Small intestine (tissue), 7 donors: ENCODE data around the gene LCAT. TPM values are rescaled to one million over a fixed set of nuclear protein-coding genes. Genes with fewer than 3 reads are reported as not detected.
A peak's percentile ranks its signal among the peaks of the same experiment; 100 is the strongest.
"Not testable (repeated sequence)": the region's sequence is repeated elsewhere in the genome, so short reads cannot be mapped to it uniquely, and the experiment has no call there.

Source experiments
- DNase-seq, 2 donors: peaks; one replicate each; pipeline versions ENCODE4 v3.0.0 to v3.0.0-alpha.2; 2013
- FAIRE-seq: peaks from 2 replicates; lab custom pipeline; 2012; peaks lifted over from hg19 to GRCh38; lab: Jason Lieb, UNC
- H3K27ac ChIP-seq, 3 donors: one replicate each; pipeline ENCODE4 v1.5.1; 2013; ENCODE audit warnings: low read length in 2 of 3, mild to moderate bottlenecking in 2 of 3, control low read depth in 1 of 3, inconsistent platforms in 1 of 3, low read depth in 1 of 3, moderate library complexity in 1 of 3
- H3K27me3 ChIP-seq, 3 donors: one replicate each; pipeline ENCODE4 v1.6.1; 2013; ENCODE audit warnings: low read length in 3 of 3, inconsistent platforms in 1 of 3; ENCODE audit not compliant: control insufficient read depth in 3 of 3, insufficient read depth in 3 of 3
- H3K36me3 ChIP-seq, 3 donors: one replicate each; pipeline ENCODE4 v1.6.1; 2013; ENCODE audit warnings: low read length in 3 of 3, inconsistent platforms in 1 of 3, low read depth in 1 of 3, mild to moderate bottlenecking in 1 of 3, moderate library complexity in 1 of 3; ENCODE audit not compliant: control insufficient read depth in 3 of 3, insufficient read depth in 2 of 3
- H3K4me1 ChIP-seq, 3 donors: one replicate each; pipeline ENCODE4 v1.6.1; 2013; ENCODE audit warnings: low read length in 2 of 3, inconsistent platforms in 1 of 3, low read depth in 1 of 3, mild to moderate bottlenecking in 1 of 3, moderate library complexity in 1 of 3; ENCODE audit not compliant: control insufficient read depth in 3 of 3, insufficient read depth in 2 of 3
- H3K4me3 ChIP-seq, 3 donors: one replicate each; pipeline ENCODE4 v1.5.1; 2013; ENCODE audit warnings: low read length in 3 of 3, control low read depth in 1 of 3, inconsistent platforms in 1 of 3, low read depth in 1 of 3, mild to moderate bottlenecking in 1 of 3, moderate library complexity in 1 of 3
- H3K9me3 ChIP-seq, 2 donors: one replicate each; pipeline ENCODE4 v1.6.1; 2013; ENCODE audit warnings: low read depth in 1 of 2, low read length in 1 of 2; ENCODE audit not compliant: control insufficient read depth in 2 of 2, insufficient read depth in 1 of 2
- WGBS, 3 donors: extraction: QIAGEN DNeasy Blood & Tissue Kit; methylation state at CpG; one replicate each; pipeline ENCODE4 v1.1.7; 2013; 5-methylcytosine and 5-hydroxymethylcytosine counted together
- polyA plus RNA-seq, 4 donors: library from polyadenylated mRNA; stranded (reverse) in 3 of 4; unstranded in 1 of 4; fragments of 200-250 nt in 3 of 4; fragments of 120-200 nt in 1 of 4; gene quantifications; one replicate each; pipeline versions ENCODE4 v1.2.1 to v1.2.3, GENCODE V29; 2013
- donor health status: healthy with polysubstance abuse.
- donor health status: control.
- donor health status: control.
- donor health status: Bipolar disorder and iron deficiency.
- donor health status: healthy.

The LCAT gene
- polyA plus RNA-seq, 4 donors = 0.54 to 10.1 (median 2.9) TPM

- H3K4me1 ChIP-seq = no peaks in the 10 kb centered on the region
- no peaks in the 10 kb centered on the region for H3K9me3 ChIP-seq
- no peaks in the 10 kb centered on the region for H3K27me3 ChIP-seq
- H3K36me3 ChIP-seq = peaks cover 0 to 87% (median 3%) of the 10 kb centered on the region in 3 donors
- DNase-seq = no peak
- no peak overlapping the region for H3K4me3 ChIP-seq
- 79 to 83% (median 80%) methylated on average over 5 of the region's 5 CpGs for WGBS, 3 donors
- H3K27ac ChIP-seq = no peak overlapping the region
- FAIRE-seq = no peak
Measured at GRCh38 chr16:67922221-67922620, 21.7 kb downstream of the LCAT start.

- H3K4me3 ChIP-seq = no peak overlapping the region
- H3K36me3 ChIP-seq = peaks cover 0 to 92% (median 5%) of the 10 kb centered on the region in 3 donors
- H3K9me3 ChIP-seq = no peaks in the 10 kb centered on the region
- DNase-seq (no peak), FAIRE-seq (no peak)
- H3K27ac ChIP-seq = no peak overlapping the region
- no peaks in the 10 kb centered on the region for H3K27me3 ChIP-seq
- H3K4me1 ChIP-seq = peaks cover 0 to 3% (median 0%) of the 10 kb centered on the region in 3 donors
- 82 to 91% (median 84%) methylated on average over 6 of the region's 6 CpGs for WGBS, 3 donors
Measured at GRCh38 chr16:67919622-67920221, 24.2 kb downstream of the LCAT start.

- no peaks in the 10 kb centered on the region for H3K27me3 ChIP-seq
Measured at GRCh38 chr16:67917852-67918236, 26.1 kb downstream of the LCAT start.

GRCh38 chr16:67917140-67917851, 26.6 kb downstream of the LCAT start:
- H3K27me3 ChIP-seq = no peaks in the 10 kb centered on the region
- peaks cover 0 to 3% (median 0%) of the 10 kb centered on the region in 3 donors for H3K4me1 ChIP-seq
- DNase-seq (no peak), FAIRE-seq (no peak)
- 73 to 85% (median 82%) methylated on average over 6 of the region's 6 CpGs for WGBS, 3 donors
- H3K9me3 ChIP-seq = no peaks in the 10 kb centered on the region
- no peak overlapping the region for H3K27ac ChIP-seq
- peaks cover 0 to 77% (median 5%) of the 10 kb centered on the region in 3 donors for H3K36me3 ChIP-seq
- H3K4me3 ChIP-seq = no peak overlapping the region

More at GRCh38 chr16:67917852-67918236, 26.1 kb downstream of the LCAT start:
- no peak for DNase-seq
- 81 to 89% (median 87%) methylated on average over 4 of the region's 4 CpGs for WGBS, 3 donors
- Histone ChIP-seq H3K4me3 (no peak overlapping the region), H3K4me1 (peaks cover 0 to 3% (median 0%) of the 10 kb centered on the region in 3 donors), H3K36me3 (peaks cover 0 to 82% (median 5%) of the 10 kb centered on the region in 3 donors), H3K27ac (no peak overlapping the region), H3K9me3 (no peaks in the 10 kb centered on the region)
- no peak for FAIRE-seq

- FAIRE-seq (no peak), DNase-seq (peak; percentile 31 to 78)
- no peak overlapping the region for H3K27ac ChIP-seq
- H3K4me3 ChIP-seq = no peak overlapping the region
- H3K9me3 ChIP-seq = no peaks in the 10 kb centered on the region
- WGBS, 3 donors = 77 to 80% (median 78%) methylated on average over 7 of the region's 7 CpGs
- peaks cover 0 to 75% (median 5%) of the 10 kb centered on the region in 3 donors for H3K36me3 ChIP-seq
- H3K27me3 ChIP-seq = no peaks in the 10 kb centered on the region
- peaks cover 0 to 3% (median 0%) of the 10 kb centered on the region in 3 donors for H3K4me1 ChIP-seq
Measured at GRCh38 chr16:67915831-67916723, 27.8 kb downstream of the LCAT start.

GRCh38 chr16:67915496-67915769, 28.5 kb downstream of the LCAT start:
- DNase-seq, H3K9me3 ChIP-seq, H3K27me3 ChIP-seq, FAIRE-seq, H3K4me3 ChIP-seq, H3K27ac ChIP-seq, H3K4me1 ChIP-seq: not testable (repeated sequence)
- 88 to 100% methylated on average over 1 to 2 of the region's 2 CpGs; no CpG with 5 or more reads in 1 of the 3 donors for WGBS, 3 donors
- peaks cover 0 to 76% (median 5%) of the 10 kb centered on the region in 3 donors for H3K36me3 ChIP-seq

GRCh38 chr16:67914758-67915495, 29.0 kb downstream of the LCAT start:
- H3K36me3 ChIP-seq = peaks cover 0 to 77% (median 5%) of the 10 kb centered on the region in 3 donors
- no peak for DNase-seq
- WGBS, 3 donors = 79 to 82% (median 82%) methylated on average over 7 of the region's 7 CpGs

GRCh38 chr16:67910158-67910557, 33.8 kb downstream of the LCAT start:
- peaks cover 3 to 52% (median 7%) of the 10 kb centered on the region in 3 donors for H3K36me3 ChIP-seq
- no peaks in the 10 kb centered on the region for H3K9me3 ChIP-seq
- WGBS, 3 donors = 47 to 82% (median 74%) methylated on average over 2 of the region's 2 CpGs
- H3K4me1 ChIP-seq = no peaks in the 10 kb centered on the region
- H3K27ac ChIP-seq = no peak overlapping the region
- DNase-seq = no peak
- no peak overlapping the region for H3K4me3 ChIP-seq
- no peak for FAIRE-seq
- H3K27me3 ChIP-seq = no peaks in the 10 kb centered on the region

More at GRCh38 chr16:67914758-67915495, 29.0 kb downstream of the LCAT start:
- Histone ChIP-seq H3K27ac (no peak overlapping the region), H3K27me3 (no peaks in the 10 kb centered on the region), H3K4me1 (peaks cover 0 to 3% (median 0%) of the 10 kb centered on the region in 3 donors), H3K4me3 (no peak overlapping the region), H3K9me3 (no peaks in the 10 kb centered on the region)
- FAIRE-seq = no peak
